Eye (tissue), 1 donor: ENCODE measurements around the gene GLB1L2.

Experiments
- DNase-seq: peaks from one replicate; pipeline ENCODE4 v3.0.0-alpha.2; 2015

The GLB1L2 gene

DNA sequence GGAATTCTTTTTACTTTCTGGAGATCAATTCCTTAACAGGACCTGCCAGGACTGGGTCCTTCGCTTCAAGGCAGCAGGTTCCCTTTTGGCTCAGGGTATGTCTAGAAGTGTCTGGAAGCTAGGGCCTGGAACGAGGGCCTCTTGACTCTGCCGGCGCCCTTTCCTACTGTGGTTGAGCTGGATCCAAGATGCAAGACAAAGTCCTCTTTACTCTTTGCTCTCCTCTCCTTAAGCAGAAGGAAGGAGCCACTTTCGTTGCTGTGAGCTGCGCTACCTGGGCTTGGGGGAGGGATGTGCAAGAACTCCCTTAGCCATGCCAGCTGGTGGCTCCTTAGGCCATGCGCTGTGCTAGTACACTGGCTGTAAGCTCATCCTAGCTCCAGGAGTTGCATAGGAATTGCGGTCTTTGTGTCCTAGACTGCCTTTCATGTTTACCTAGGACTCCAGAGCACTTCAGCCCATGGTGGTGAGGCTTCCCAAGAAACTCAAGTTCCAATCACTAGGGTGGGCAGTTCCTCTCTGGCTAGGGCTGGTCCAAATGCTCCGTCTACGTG, 18.1 kb downstream of the GLB1L2 start:
- no peak for DNase-seq

GRCh38 chr11:134350381-134350780, 18.6 kb downstream of the GLB1L2 start:
- no peak for DNase-seq

DNA sequence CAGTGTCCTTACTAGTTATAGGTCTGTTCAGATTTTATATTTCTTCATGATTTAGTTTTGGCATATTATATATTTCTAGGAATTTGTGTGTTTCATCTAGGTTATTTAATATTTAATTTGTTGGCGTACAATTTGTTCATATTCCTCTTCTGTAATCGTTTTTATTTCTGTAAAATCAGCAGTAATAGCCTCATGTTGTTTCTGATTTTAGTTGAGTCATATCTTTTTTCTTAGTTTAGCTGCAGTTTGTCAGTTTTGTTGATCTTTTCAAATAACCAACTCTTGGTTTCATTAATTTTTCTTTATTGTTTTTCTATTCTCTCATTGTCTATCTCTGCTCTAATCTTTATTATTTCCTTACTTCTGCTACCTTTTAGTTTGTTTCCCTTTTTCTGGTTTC, 20.3 kb downstream of the GLB1L2 start:
- no peak for DNase-seq

DNA sequence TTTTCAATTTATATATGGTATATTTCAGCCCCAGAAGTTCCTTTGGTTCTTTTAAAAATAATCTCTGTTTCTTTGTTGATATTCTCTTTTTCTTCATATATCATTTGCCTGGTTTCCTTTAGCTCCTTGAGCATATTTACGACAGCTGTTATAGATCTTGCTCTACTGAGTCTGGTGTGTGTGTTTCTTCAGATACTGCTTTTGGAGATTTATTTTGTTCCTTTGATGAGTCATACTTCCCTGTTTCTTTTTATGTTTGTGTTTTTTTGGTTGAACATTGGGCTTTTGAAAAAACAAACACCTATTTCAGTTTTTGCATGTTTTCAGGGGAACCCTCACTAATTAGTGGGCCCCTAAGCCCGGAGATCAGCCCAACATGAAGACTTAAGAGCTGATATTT, 23.3 kb downstream of the GLB1L2 start:
- no peak for DNase-seq

GRCh38 chr11:134355656-134356055, 23.9 kb downstream of the GLB1L2 start:
- DNase-seq, result no peak

GRCh38 chr11:134356656-134357544, 25.1 kb downstream of the GLB1L2 start:
- no peak for DNase-seq

- no peak for DNase-seq
Measured at GRCh38 chr11:134357545-134357839, 25.7 kb downstream of the GLB1L2 start.

DNA sequence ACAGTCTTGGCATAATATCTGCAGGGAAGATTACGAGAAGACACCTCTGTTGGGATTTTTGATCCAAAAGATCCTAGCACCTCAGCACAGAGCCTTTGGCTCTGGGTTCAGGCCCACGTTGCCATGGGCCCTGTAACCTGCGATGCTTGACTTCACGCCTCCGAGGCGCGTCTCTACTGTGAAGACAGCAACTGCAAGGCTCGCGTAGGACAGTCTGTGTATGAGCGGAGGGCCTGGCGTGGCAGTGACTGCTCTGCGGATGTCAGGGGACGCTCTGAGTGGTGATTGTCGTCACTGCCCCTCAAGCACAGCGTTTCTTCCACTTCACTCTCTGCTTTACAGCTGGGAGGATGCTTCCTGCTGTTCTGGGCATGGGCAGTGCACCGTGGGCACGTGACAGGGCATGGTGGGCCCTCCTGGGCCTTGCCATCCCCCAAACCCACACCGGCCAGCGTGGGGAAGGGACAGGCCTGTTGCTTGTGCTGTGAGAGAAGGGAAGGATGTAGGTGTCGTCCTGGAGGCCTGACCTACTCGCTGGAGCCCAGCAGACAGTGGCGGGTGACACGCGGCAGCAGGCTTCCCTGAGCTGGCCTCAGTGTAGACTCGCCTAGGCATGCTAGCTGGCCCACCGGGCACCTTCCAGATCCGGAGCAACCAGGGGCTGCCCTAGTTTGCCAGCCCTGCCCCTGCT, 26.5 kb downstream of the GLB1L2 start:
- DNase-seq, result no peak

DNA sequence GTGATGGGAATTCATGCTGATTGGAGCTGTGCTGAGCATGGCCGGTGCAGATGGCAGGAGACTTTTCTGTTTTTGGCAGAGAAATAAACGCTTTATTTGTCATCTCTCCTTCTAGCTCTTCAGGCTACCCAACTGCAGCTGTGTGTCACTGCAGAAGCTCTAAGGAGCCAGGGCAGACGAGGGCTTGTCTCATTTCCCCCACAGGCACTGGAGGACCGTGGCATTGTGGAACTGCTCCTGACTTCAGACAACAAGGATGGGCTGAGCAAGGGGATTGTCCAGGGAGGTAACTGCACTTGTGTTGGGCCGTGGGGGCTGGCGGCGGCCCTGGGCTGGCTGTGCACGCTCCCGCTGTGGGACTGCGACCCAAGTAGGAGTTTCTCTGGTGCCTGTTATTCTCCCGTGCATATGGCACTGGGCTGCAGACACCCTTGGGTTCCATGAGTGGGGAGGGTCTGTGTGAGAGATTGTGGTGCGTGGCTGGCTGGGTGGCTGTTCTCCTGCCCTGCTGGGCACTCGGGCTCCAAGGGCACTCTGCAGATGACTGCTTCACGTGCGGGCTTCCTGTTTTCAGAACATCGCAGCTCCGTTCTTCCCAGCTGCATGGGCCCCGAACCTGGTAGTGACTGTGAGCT, 27.2 kb downstream of the GLB1L2 start:
- no peak for DNase-seq

DNA sequence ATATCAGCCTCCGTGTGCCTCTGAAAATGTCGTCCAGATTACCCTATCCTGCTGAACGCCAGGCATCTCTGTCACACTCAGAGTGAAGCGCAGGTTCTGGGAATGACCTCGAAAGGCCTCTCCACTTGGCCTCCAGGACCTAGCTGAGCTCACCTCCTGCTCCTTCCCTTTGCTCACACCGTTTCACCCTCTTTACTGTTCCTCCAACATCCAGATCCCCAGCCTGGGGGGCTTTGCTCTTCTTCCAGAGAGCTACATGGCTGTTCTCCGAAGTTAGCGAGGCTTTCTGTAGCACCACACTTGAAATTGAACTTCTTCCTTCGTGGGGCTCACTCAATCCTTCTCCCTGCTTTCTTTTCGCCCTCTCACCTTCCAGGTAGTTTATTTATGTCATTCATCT, 27.9 kb downstream of the GLB1L2 start:
- DNase-seq, result no peak

- DNase-seq, result peak; percentile 93
Measured at GRCh38 chr11:134360050-134360835, 28.5 kb downstream of the GLB1L2 start.

GRCh38 chr11:134361661-134362060, 29.9 kb downstream of the GLB1L2 start:
- no peak for DNase-seq

DNA sequence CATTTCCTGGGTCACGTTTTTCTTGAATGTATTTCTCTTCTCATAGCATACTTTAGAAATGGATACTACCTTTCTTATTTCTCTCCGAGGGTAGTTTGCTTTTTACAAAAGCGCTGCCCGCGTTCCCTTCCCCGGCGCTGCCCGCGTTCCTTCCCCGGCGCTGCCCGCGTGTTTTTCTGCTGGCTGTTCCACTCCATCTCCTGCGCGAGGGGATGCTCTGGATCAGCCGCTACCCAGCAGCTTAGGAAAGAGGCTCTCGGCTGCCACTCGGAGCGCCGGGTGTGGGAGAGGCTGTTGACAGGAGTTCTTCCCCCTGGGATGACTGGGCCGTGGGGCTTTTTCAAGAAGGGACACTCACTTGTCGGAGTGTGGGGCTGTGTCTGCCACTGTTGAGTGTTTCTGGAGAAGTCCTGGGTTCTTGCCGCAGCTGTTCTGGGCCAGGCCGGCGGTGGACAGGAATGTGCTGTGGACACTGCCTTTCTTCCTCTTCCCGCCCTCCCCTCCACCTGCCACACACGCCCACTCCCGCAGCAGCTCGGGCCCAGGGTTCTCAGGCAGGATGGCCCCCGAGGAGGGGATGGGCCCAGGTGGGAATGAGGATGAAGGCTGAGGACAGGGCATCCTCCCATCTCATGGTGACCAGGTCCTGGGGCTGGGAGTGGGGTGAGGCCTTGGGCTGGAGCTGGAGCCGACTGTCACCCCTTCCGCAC, 30.6 kb downstream of the GLB1L2 start:
- no peak for DNase-seq

GRCh38 chr11:134363161-134363560, 31.4 kb downstream of the GLB1L2 start:
- DNase-seq, result no peak

DNA sequence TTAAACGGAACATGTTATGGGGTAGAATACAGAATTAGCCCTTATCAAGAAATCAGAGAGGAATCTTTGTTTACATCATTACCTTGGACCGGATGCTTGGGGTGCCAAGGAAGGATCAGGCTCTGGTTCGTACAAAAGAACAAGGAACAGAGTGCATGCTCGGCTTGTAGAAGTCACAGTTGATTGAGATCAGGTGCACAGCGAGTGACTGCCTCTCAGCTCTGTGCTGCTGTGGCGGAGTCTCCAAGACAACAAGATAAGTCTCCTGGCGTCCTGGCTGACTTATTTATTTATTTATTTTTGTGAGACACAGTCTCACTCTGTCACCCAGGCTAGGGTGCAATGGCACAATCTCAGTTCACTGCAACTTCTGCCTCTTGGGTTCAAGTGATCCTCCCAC, 31.8 kb downstream of the GLB1L2 start:
- DNase-seq, result peak; percentile 22

- DNase-seq, result no peak
Measured at GRCh38 chr11:134364261-134364660, 32.5 kb downstream of the GLB1L2 start.

DNA sequence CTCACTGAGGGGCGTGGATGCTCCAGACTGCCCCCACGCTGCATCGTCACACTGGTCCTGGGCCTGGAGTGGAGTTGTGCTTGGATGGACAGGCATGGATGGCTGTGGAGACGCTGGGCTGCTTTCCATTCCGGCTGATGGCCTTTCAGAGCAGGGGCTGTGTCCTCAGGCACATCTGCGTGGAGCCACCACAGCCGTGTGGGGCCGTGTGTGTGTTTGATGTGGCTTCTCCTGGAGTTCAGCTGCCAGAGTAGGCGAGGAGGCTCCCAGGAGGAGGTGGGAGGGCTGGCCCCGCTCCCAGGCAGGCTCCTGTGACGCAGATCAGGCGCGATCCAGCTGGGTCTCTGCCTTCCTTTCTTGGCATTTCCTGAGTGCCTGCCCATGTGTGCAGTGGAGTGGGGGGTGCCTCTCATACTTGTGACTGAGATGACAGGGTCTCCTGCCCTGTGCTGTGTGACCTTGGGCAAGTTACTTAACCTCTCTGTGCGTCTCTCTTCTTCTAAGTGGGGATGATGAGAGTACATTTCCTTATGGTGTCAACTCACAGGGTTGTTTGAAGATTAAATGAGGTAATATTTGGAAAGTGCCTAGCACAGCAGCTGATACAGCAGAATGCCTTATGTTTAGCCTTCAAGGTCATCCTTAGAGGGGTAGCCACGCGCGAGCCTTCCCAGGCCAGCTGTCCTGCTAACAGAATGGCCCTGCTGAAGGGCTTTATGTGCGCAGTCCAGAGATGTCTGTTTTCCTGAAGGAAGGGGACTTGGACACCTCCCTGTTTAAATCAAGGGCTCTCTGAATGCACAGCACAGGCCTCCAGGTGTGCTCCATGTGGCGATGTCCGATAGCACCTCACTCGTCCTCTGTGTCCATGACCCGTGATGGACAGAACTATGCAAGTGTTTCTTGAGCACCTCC, 33.5 kb downstream of the GLB1L2 start:
- DNase-seq, result no peak

DNA sequence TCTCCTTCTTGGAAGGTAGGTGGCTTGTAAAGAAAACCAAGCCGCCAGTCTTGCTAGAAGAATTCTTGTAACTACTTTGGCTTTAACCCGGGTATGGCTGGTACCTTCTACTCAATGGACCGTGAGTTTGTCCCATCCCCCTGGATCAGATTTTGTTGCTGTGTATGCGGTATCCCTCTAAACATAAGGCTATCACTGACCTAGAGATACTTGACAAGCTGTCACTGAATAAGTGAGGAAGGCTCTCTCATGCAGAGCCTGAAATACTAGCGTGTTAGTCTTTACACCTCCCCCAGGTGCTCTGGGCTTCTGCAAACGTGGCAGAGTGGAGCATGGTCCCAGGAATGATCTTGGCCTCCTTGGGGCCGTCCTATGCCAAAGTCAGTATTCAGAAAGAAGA, 34.5 kb downstream of the GLB1L2 start:
- no peak for DNase-seq

DNA sequence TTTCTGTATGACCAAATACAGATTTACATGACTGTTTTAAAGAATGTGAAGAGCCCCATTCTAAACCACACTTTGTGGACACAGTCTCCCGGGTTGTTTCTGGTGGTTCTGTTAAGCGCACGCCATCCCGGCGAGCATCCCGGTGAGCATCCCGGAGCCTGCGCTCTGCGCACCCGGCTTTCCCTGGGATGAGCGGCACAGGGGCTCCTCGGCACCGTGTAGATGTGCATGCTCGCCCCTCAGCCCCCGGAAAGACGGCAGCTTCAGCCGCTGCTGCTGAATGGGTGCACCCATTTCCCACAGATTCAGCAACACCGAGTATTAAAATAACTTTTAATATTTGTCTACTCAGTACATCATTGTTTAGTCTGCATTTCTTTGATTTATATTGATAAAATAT, 36.0 kb downstream of the GLB1L2 start:
- DNase-seq, result no peak

GRCh38 chr11:134369656-134370525, 38.1 kb downstream of the GLB1L2 start:
- DNase-seq, result no peak
